K562 (cell line): Measurements from ENCODE around the gene CPLX1. TPM values are rescaled to one million over a fixed set of nuclear protein-coding genes. Genes with fewer than 3 reads are reported as not detected.

Source experiments
- ATF4 ChIP-seq: fragments of 450-650 bp; formaldehyde crosslinking; IDR thresholded peaks from 2 replicates; pipeline ENCODE4 v1.4.0; 2022; ENCODE audit warnings: mild to moderate bottlenecking, moderate library complexity
- CXXC5 ChIP-seq: fragments of 250-450 bp; sonication (Bioruptor Pico); IDR thresholded peaks from 2 replicates; pipeline ENCODE4 v1.8.0; 2022; ENCODE audit warnings: inconsistent platforms, mild to moderate bottlenecking, moderate library complexity
- ESRRB ChIP-seq: fragments of 250-450 bp; sonication (Bioruptor Pico); IDR thresholded peaks from 2 replicates; pipeline ENCODE4 v1.5.0; 2020; ENCODE audit warnings: mild to moderate bottlenecking, moderate library complexity, borderline replicate concordance
- FOXP4 ChIP-seq: sonication (generic); formaldehyde crosslinking; IDR thresholded peaks from 2 replicates; pipeline ENCODE4 v1.8.0; 2022; ENCODE audit warnings: mild to moderate bottlenecking, missing genetic modification reagents, borderline replicate concordance
- GATAD2A ChIP-seq: fragments of 450-650 bp; IDR thresholded peaks from 2 replicates; pipeline ENCODE4 v1.6.1; 2017
- HBP1 ChIP-seq: fragments of 450-650 bp; formaldehyde crosslinking; IDR thresholded peaks from 2 replicates; pipeline ENCODE4 v1.4.0; 2022; ENCODE audit warnings: missing genetic modification characterization
- MBD1 ChIP-seq: fragments of 250-450 bp; sonication (Bioruptor Pico); IDR thresholded peaks from 2 replicates; pipeline ENCODE4 v1.8.0; 2022; ENCODE audit warnings: inconsistent platforms
- MCM3 ChIP-seq: fragments of 450-650 bp; IDR thresholded peaks from 2 replicates; pipeline ENCODE4 v1.6.1; 2016
- NR3C1 ChIP-seq: sonication (generic); formaldehyde crosslinking; IDR thresholded peaks from 2 replicates; pipeline ENCODE4 v1.8.1; 2022; ENCODE audit warnings: missing genetic modification reagents
- PCBP1 ChIP-seq: fragments of 200-400 bp; formaldehyde crosslinking; IDR thresholded peaks from 2 replicates; pipeline ENCODE4 v1.6.1; 2018; ENCODE audit warnings: mild to moderate bottlenecking, low read depth, low read length; ENCODE audit not compliant: poor library complexity, severe bottlenecking
- PHB2 ChIP-seq: fragments of 450-650 bp; IDR thresholded peaks from 2 replicates; pipeline ENCODE4 v1.6.1; 2017; ENCODE audit warnings: low read depth
- TEAD4 ChIP-seq, 2 experiments: sonication (generic) in 1 of 2; formaldehyde crosslinking in 1 of 2; IDR thresholded peaks; 2 replicates each; pipeline versions ENCODE4 v1.6.1 to v1.8.0; 2012 to 2022; ENCODE audit warnings: borderline replicate concordance in 1 of 2, inconsistent platforms in 1 of 2, low read length in 1 of 2, mild to moderate bottlenecking in 1 of 2, missing genetic modification reagents in 1 of 2
- TRIM24 ChIP-seq, 2 experiments: fragments of 450-650 bp; IDR thresholded peaks; 2 replicates each; pipeline ENCODE4 v1.6.1; 2016
- USF2 ChIP-seq: sonication (generic); formaldehyde crosslinking; IDR thresholded peaks from 2 replicates; pipeline ENCODE4 v1.5.0; 2020; ENCODE audit warnings: missing genetic modification reagents
- YY1 ChIP-seq, 3 experiments: IDR thresholded peaks; 2 replicates each; pipeline ENCODE4 v1.6.1; 2011; ENCODE audit warnings: low read length in 2 of 3, mild to moderate bottlenecking in 2 of 3, moderate library complexity in 2 of 3, borderline replicate concordance in 1 of 3, control low read depth in 1 of 3, low read depth in 1 of 3; ENCODE audit not compliant: insufficient read depth in 3 of 3, insufficient replicate concordance in 2 of 3, control insufficient read depth in 1 of 3, insufficient read length in 1 of 3; ENCODE audit errors: extremely low read depth in 1 of 3
- ZC3H8 ChIP-seq: fragments of 450-650 bp; IDR thresholded peaks from 2 replicates; pipeline ENCODE4 v1.6.1; 2017
- ZNF24 ChIP-seq: fragments of 450-650 bp; IDR thresholded peaks from 2 replicates; pipeline ENCODE4 v1.6.1; 2016
- ZNF512 ChIP-seq: IDR thresholded peaks from 2 replicates; pipeline ENCODE4 v1.6.1; 2016; ENCODE audit warnings: missing genetic modification characterization, missing compliant biosample characterization
- polyA plus RNA-seq, 8 experiments: library from polyadenylated mRNA; depleted of rRNA in 4 of 8; stranded (reverse) in 5 of 8; unstranded in 3 of 8; fragments of >200 nt; fragmentation: Nextera tagmentation in 2 of 8; fragmentation: Illumina TruSeq in 1 of 8; extraction: Ambion mirVana in 2 of 8; extraction: Trizol in 1 of 8; gene quantifications; 2 replicates each; pipeline versions ENCODE4 v1.2.1 to v1.2.3, GENCODE V29; 2011 to 2014; ENCODE audit warnings: inconsistent platforms in 1 of 8, missing spikeins in 1 of 8
- total RNA-seq, 7 experiments: library from RNA; depleted of rRNA in 6 of 7; stranded (reverse); fragments of >200 nt in 6 of 7; fragmentation: Illumina TruSeq in 2 of 7; extraction: Trizol in 2 of 7; gene quantifications; 2 replicates each; pipeline versions ENCODE4 v1.2.1 to v1.2.3, GENCODE V29; 2011 to 2021; ENCODE audit warnings: low replicate concordance in 1 of 7

CPLX1 gene
- total and polyA plus RNA-seq, 9 of the 15 experiments (the other 6 are each of a cell fraction or from before 2014, with no cell fraction given) = 0.03 to 3.3 (median 0.17) TPM; not detected in 2

- TF ChIP-seq MCM3 (no peak), ATF4 (CRISPR knock-in tag) (no peak), USF2 (CRISPR knock-in tag) (peak; percentile 100), ZNF512 (tag) (no peak), PHB2 (no peak), NR3C1 (CRISPR knock-in tag) (no peak), ZNF24 (no peak), TEAD4 (IDR thresholded peaks at IDR 0.05; ENCODE audit: low read length) (no peak), TEAD4 (CRISPR knock-in tag; IDR thresholded peaks at IDR 0.05; ENCODE audit: borderline replicate concordance) (0 out of 2 replicates have a peak, but pooled peaks have one; percentile 46), HBP1 (no peak), MBD1 (CRISPR knock-in tag) (no peak), YY1 (IDR thresholded peaks at IDR 0.05; ENCODE audit: borderline replicate concordance in 1 of 3, control insufficient read depth in 1 of 3, extremely low read depth in 1 of 3, insufficient read depth in 3 of 3, insufficient read length in 1 of 3, insufficient replicate concordance in 2 of 3, low read depth in 1 of 3, low read length in 2 of 3) (peak; percentile 77 to 98 (median 95)), FOXP4 (CRISPR knock-in tag) (0 out of 2 replicates have a peak, but pooled peaks have one; percentile 63), TRIM24 (IDR thresholded peaks at IDR 0.05) (peak in 1 of 2 experiments; percentile 42; a peak in 1 of 4 replicates), CXXC5 (CRISPR knock-in tag) (peak; percentile 64), PCBP1 (no peak), ZC3H8 (no peak), ESRRB (CRISPR knock-in tag) (no peak), GATAD2A (0 out of 2 replicates have a peak, but pooled peaks have one; percentile 38)
These were observed 44.3 kb downstream of the CPLX1 start (continued) for GRCh38 chr4:781493-782216.
